Measurements from ENCODE around the gene CBLB.
"Not testable (repeated sequence)": the region's sequence is repeated elsewhere in the genome, so short reads cannot be mapped to it uniquely, and the experiment has no call there.

Gene CBLB

DNA sequence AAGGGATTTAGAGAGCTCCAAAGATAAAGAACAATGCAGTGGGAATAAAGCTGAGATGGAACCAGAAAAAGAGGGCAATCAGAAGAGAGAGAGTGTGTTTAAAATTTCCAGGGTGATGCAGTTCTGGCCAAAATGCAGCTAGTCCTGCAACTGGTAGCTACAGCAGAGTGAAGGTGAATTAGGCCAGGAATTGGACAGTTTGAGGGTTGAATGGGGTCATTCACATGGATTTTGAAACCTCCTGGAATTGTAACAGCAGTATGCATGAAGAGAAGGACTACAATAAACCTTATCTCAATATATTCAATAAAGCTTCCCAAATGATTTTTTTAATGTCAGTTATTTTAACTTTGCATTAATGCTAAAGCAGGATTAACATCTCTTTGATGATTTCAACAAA, 85.2 kb downstream of the CBLB start:
- DNase-seq = no peak

DNA sequence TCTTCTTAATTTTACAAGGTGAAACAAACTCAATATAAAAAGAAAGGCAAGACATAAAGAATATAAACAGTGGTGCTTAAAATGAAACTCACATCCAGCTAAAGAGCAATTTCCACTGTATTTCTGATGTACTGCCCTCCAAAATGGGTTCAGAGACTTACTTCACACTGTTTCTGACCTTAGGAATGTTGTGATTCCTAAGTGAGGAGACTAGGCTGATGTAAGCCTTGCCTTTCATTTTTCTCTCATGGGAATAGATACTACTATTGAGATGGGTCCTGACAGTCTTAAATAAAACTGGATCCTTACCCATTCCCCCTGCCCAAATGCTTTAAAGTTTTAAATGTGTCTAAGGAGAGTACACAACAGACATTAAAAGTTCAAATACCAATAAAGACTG, 86.9 kb downstream of the CBLB start:
- no peak for DNase-seq

DNA sequence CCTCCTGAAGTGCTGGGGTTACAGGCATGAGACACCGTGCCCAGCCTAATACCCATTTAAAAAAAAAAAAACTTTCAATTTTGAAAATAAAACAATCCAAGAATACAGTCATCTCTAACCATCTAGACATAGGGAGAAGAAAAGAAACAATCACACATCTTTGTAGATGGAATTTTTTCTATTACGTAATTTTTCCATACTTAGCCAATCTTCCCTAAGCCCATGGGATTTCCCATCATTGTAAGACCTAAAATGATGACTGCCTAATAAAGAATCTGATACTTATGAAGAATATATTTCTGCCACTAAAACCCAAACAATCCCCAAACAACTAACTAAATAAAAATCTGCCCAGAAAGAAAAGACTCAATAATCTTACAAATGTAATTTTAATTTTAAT, 88.7 kb downstream of the CBLB start:
- no peak for DNase-seq

DNA sequence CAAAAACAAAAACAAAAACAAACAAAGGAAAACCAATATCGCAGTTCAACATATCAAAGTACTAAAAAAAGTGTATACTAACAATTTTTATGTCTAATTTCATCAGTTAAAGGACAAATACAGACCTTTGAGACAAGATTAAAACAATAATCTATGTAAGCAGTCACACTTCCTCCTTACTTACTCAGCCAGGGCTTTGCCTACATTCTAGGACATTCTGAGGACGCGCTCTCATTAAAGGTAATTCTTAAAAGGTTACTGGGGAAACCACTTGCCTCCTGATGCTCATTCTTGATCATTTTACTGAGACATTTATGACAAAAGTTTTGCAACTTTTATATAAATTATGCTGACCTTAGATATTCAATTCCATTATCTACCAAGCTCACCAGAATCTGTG, 93.4 kb downstream of the CBLB start:
- DNase-seq = no peak

DNA sequence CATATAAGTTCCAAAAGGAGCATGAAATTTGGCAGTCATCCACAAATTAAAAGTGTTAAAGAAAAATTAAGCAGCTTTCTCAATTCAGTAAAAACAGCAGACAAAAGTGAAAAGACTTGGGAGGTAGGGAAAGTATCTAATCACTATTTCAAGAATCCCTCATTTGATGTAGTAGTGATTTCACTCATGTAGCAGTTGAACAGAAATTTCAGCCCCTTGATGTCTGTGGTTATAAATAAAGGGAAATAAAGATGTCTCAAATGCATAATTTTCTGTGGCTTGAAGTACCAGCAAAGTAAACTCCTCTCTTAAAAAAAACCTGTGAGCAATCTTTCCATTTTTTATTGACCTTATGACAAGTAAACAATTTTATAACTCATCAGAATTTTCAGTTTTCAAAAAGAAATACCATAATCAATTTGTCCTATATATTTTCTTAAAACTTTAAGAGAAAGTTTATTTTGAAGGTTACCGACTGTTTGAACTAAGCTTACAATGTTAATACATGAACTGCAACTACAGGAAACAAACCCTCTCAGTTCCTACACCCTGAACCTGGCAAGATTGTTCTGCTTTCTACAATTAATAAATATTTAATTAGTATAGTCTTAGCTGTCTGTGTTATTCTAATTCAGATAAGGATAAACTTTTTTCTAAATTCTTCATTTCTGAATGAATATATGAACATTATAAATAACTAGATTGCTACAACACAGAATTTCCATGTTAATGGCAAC, 94.2 kb downstream of the CBLB start:
- DNase-seq = no peak

DNA sequence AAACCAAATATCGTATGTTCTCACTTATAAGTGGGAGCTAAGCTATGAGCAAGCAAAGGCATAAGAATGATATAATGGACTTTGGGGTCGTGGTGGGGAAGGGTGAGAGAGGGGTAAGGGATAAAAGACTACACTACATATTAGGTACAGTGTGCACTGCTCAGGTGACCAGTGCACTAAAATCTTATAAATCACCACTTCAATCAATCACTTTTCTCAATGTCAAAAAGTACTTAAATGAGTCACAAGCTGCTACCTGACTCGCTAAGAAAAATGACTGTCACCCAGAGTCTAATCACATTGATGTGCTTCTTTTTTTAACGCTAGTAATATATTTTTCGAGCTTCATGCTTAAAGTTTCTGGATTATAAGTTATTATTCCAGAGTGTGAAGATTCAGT, 95.5 kb downstream of the CBLB start:
- no peak for DNase-seq

DNA sequence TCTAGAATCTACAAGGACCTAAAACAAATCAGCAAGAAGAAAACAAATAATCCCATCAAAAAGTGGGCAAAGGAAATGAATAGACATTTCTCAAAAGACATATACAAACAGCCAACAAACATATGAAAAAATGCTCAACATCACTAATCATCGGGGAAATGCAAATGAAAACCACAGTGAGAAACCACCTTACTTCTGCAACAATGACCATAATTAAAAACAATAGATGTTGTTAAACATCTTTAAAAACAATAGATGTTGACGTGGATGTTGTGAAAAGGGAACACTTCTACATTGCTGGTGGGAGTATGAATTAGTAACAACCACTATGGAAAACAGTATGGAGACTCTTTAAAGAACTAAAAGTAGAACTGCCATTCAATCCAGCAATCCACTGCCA, 96.2 kb downstream of the CBLB start:
- DNase-seq = no peak

DNA sequence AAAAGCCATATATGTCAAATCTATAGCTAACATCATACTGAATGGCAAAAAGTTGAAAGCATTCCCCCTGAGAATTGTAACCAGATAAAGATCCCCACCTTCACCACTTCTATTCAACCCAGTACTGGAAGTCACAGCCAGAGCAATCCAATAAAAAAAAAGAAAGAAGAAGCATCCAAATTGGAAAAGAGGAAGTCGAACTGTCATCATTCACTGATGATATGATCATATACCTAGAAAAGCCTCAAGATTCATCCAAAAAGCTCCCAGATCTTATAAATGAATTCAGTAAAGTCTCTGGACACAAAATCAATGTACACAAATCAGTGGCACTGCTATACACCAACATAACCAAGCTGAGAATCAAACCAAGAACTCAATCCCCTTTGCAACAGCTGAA, 97.4 kb downstream of the CBLB start:
- DNase-seq = no peak

DNA sequence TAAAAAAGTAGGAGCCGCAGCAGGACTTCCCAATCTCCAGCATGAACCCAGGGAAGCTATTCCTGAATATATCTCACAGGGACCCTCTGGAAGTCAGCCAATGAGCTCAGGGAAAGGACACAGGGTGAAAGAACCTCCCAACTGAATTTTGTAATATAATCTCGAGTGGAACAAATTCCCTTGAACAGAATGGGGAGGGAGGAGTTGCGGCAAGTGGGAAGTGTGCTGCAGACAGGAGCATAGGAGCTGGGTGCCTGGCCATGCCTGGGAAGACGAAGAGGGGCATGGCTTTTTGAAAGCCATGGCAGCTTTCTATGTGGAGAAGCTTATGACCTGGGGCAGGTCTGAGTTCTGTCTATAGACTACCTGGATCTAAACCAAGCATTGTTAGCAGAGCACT, 98.4 kb downstream of the CBLB start:
- DNase-seq = no peak

DNA sequence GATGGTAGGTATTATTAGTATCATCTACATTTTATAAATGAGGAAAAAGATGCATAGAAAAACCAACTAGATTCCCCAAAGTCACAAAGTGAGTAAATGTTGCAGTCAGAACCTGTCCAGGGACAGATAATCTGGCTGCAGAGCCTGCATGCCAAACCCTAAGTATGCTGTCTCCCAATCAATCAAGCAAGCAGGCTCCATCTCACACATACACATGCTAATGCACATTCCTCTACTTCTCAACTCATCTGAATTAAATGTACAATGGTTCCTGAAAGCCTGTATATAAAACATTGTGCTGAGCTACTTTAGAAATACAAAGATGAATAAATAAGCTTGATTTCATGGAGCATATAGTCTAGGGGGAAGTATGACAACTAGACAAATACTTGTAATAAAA, 101.0 kb downstream of the CBLB start:
- DNase-seq = no peak

DNA sequence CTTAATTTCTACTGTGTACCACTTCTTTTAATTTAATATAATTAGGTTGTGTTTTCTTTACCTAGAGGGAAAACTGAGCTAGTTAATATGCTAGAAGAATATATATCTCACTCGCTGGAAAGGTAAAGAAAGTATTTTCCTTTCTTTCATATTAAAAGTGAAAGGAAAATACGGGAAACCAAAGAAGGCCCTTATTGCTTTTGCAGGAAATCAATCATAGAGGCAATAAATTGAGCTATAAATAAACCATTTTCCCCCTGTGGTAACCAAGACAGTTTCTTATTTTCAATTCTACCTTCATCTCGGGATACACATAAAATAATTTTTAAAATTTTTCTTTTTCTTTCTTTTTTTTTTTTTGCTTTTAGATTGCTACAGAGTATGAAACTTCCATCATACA, 101.6 kb downstream of the CBLB start:
- DNase-seq = no peak

DNA sequence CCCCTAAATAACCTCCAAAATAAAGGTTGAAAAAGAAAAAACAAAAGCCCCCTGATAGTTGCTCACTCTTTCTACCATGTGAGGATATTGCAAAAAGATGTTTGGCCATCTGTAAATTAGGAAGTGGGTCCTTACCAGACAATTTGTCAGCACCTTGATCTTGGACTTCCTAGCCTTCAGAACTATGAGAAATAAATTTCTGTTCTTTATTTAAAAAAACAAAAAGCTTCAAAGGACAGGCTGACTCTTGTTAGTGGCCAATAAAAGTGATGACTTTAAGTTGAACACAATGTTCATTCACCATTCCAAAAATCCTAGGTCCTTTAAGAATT, 103.5 kb downstream of the CBLB start:
- DNase-seq = no peak

DNA sequence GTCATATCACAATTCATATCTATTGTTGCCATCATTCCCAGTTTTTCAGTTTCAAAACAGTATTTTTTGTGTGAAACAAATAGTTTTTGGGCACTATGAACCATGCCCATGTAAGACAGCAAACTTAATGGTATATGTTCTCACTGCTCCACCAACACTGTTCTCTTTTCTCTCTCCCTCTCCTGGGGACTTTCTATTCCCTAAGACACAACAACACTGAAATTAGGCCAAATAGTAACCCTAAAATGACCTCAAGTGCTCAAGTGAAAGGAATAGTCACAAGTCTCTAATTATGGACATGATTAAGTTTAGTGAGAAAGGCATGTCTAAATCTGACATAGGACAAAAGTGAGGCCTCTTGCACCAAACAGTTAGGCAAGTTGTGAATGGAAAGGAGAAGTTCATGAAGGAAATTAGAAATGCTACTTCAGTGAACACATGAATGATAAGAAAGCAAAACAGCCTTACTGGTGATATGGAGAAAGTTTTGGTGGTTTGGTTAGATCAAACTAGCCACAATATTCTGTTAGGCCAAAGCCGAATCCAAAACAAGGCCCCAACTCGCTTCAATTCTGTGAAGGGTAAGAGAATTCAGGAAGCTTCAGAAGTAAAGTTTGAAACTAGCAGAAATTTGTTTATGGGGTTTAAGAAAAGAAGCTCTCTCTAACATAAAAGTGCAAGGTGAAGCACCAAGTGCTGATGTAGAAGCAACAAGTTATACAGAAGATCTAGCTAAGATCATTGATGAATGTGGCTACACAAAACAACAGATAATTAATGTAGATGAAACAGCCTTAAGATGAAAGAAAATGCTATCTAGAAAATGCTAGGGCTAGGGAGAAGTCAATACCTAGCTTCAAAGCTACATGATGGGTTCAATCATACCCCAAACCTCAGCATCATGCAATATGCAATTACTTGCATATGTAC, 104.2 kb downstream of the CBLB start:
- DNase-seq = no peak

DNA sequence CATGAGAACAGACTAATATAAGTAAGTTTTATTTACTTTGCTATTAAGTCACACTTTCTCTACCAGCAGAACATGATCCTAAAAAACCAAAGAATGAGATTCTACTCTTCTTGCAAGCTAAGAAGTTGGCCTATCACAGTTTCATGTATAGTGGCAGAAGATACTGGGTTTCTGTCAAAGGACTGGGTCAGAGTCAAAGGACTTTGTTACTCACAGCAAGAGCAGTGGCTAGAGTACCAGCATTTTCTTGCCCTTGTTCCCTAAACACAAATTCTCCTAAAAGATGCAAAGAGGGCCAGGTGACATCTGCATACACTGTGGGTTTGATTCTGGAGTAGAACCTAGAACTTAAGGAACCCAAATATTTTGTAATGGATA, 105.2 kb downstream of the CBLB start:
- DNase-seq = no peak

DNA sequence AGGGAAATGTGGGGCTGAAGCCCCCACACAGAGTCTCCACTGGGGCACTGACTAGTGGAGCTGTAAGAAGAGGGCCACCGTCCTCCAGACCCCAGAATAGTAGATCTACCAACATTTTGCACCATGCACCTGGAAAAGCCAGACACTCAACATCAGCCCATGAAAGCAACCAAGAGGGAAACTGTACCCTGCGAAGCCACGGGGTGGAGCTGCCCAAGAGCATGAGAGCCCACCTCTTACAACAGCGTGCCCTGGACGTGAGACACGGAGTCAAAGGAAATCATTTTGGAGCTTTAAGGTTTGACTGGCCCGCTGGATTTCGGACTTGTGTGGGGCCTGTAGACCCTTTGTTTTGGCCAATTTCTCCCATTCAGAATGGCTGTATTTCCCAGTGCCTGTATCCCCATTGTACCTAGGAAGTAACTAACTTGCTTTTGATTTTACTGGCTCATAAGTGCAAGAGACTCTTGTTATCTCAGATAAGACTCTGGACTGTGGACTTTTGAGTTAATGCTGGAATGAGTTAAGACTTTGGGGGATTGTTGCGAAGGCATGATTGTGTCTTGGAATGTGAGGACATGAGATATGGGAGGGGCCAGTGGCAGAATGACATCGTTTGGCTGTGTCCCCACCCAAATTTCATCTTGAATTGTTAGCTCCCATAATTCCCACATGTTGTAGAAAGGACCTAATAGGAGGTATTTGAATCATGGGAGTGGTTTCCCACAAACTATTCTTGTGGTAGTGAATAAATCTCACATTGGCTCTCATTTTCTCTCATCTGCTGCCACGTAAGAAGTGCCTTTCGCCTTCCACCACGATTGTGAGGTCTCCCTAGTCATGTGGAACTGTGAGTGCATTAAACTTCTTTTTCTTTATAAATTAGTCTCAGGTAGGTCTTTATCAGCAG, 105.8 kb downstream of the CBLB start:
- DNase-seq = no peak

DNA sequence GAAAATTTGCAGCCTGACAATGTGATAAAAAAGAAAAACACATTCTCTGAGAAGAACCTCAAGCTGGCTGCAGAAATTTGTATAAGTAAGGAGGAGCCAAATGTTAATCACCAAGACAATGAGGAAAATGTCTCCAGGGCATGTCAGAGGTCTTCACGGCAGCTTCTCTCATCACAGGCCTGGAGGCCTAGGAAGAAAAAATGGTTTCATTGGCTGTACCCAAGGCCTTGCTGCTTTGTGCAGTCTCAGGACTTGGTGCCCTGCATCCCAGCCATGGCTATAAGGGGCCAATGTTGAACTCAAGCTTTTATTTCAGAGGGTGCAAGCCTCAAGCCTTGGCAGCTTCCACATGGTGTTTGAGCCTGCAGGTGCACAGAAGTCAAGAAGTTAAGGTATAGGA, 106.6 kb downstream of the CBLB start:
- DNase-seq = not testable (repeated sequence)

DNA sequence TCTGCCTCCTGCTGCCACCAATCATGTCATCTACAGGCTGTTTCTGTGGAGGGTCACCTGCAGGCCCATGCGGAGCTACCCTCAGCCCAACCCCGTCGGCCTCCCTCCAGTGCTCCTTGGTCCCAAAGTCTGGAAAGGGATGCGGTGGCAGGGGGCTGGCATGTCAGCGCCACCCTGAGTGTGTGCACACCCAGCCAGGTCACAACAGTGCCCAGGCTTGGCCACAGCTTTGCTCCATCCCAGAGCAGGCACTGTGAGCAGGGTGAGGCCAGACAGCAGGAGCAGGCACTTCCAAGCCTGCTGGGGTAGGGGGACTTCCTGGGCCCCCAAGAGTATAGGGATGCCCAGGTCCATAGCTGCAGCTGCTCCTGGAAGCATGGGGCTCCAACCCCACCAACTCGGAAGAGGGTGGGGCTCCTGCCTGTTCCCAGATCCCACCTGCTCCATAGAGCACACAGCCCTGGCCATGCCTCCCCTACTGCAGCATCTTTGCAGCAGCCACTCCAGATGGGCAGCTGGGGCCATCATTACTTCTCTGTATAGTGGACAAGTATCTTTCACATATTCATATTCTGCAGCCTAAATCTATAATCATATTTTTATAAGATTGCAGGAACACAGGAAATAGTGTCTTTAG, 109.3 kb downstream of the CBLB start:
- DNase-seq = no peak

DNA sequence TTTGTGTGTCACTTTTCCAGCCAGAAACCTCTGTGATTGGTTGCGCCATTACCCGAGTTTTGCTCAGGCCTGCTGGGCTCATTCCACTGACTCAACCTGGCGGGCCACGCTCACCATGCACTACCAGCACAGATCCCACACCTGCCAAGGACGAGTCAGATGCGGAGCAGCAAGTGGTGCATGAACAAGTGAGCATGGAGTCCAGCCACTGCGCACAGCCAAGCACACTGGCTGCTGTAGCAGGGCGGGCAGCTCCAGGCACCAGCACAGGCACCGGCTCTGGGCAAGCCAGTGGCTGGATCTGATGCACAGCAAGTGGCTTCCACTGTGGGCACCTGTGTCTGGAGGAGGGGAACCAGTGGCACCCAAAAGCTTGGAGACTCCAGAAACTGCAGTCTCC, 110.4 kb downstream of the CBLB start:
- no peak for DNase-seq

DNA sequence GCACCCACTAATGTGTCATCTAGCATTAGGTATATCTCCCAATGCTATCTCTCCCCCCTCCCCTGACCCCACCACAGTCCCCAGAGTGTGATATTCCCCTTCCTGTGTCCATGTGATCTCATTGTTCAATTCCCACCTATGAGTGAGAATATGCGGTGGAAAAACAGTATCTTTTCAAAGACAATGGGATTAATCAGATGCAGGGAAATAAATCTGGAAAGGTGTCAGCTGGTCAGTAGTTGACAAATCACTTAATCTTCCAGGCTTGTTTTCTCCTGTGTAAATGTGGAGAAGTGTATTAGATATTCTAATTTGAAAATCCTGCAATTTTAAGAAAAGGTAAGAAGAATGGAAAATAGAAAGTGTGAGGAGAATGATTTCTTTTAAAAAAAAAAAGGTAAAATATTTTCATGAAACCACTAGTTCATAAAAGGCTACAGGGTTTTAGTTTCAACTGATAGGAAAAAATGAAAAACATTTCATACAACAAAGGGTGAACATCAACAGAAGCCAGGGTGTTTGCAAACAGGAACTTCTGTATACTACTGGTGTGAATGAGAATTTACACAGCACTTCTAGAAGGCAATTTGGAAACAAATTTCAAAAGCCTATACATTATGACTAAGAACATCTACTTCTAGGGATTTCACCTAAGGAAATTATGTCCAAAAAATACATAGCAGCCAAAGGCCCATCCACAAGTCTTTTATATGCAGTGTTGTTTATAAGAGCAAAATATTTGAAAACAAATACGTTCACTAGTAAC, 113.5 kb downstream of the CBLB start:
- no peak for DNase-seq

DNA sequence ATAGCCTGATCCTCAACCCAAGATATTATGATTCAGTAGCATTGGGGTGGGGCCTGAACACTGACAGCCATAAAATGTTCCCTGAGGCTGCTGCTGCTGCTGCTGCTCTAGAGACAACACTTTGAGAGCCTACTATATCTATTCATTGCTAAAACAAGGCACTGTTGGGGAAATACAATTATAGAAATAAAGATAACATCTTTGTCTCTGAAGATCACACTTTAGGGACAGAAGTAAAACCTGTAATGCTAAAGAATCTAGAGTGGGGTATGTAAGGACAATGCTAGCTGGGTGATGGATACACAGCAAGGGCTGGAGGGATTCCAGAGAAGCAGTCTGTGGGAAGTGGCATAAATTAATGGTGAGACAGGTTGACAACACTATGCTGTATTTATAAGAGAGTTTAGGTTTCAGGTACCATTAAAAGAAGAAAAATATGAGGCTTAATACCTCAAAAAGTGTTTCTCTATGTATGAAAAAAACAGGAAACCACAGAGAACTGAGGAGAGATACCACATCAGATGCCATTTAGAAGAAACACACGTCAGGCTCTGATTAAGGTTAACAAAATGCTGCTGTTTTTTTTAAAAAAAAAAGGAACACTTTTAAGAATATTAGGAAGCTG, 115.9 kb downstream of the CBLB start:
- no peak for DNase-seq

DNA sequence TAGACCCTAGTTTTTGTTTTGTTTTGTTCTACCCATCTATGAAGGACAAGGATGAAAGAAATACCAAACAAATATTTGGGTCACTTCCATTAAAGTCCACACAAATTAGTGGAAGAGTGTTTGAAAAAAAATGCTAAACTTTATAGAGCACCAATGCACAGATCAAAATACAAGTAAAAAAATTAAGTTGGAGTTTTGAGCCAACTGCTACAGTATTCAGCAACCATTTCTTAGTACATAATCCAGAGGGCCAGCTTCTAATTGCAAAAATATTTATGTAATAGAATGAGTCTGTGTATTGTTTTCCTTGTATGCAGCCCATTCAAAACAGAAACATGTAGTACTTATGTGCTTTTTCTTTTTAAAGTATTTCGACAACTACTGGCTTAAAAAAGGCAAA, 121.1 kb downstream of the CBLB start:
- DNase-seq = no peak

DNA sequence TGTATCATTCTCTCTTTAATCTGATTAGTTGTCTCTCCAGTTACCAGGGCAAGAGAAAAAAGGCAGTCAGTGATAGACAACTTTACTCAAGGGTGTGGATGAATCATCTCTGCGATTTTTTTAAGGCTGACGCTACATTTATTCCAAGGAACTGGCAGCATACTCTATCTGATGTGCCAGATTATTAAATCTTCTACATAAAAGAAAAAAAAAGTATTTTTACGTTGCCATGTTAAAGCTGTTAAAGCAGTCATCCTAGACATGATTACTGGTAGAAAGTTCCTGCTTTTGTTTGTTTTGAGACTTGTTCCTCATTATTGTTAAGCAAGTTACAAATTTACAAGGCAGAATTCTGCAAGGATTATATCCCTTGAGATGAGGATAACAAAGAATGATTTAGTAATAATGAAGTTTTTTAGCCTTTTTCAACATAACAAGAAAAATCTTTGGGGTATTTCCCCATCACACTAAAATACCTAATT, 121.7 kb downstream of the CBLB start:
- no peak for DNase-seq
